H7 (cell line): ENCODE data around the gene TENM4. TPM values are rescaled to one million over a fixed set of nuclear protein-coding genes. Genes with fewer than 3 reads are reported as not detected.
"Not testable (repeated sequence)": the region's sequence is repeated elsewhere in the genome, so short reads cannot be mapped to it uniquely, and the experiment has no call there.

Experiments used
- DNase-seq: peaks from one replicate; pipeline ENCODE4 v3.0.0; 2012
- H3K27me3 ChIP-seq: 2 replicates; pipeline ENCODE4 v1.6.0; 2011; ENCODE audit warnings: mild to moderate bottlenecking, low read length; ENCODE audit not compliant: control insufficient read depth, insufficient read depth
- H3K36me3 ChIP-seq: replicated peaks from 2 replicates; pipeline ENCODE4 v1.5.1; 2011; ENCODE audit warnings: low read length; ENCODE audit not compliant: control insufficient read depth, insufficient read depth
- H3K4me3 ChIP-seq: 2 replicates; pipeline ENCODE4 v1.5.1; 2011; ENCODE audit warnings: low read depth, mild to moderate bottlenecking, control low read depth, low read length, moderate library complexity; ENCODE audit not compliant: insufficient read depth
- total RNA-seq: library from RNA; depleted of rRNA; stranded (reverse); fragments of >200 nt; shearing (Covaris generic); gene quantifications from 2 replicates; pipeline ENCODE4 v1.2.3, GENCODE V29; 2014

Gene TENM4
- total RNA-seq, 1 experiment from 2014 or later, result 29.6 TPM

GRCh38 chr11:79243422-79244210 is 197.2 kb downstream of the TENM4 start:
- no peak for DNase-seq
- H3K4me3 ChIP-seq, result no peak overlapping the region
- H3K27me3 ChIP-seq, result no peaks in the 10 kb centered on the region
- no peaks in the 10 kb centered on the region for H3K36me3 ChIP-seq

DNA sequence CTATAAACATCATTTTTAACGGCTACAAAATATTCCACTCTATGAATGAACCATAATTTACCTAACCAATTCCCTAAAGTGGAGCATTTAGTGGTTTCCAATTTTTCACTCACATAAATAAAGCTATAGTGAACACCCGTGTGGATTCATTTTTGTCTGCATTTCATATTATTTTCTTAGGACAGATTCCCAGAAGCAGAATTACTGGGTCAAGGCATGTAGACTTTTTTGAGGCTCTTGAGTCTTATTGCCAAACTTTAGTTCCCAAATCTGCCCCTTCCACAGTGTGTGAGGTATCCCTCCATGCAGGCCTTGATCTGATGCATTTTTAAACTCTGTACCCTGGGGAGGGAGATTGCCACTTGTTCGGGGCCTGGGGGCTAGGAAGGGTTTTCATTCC is 198.2 kb downstream of the TENM4 start:
- Histone ChIP-seq H3K4me3 (no peak overlapping the region), H3K36me3 (no peaks in the 10 kb centered on the region), H3K27me3 (no peaks in the 10 kb centered on the region)
- no peak for DNase-seq

- Histone ChIP-seq H3K36me3 (no peaks in the 10 kb centered on the region), H3K27me3 (no peaks in the 10 kb centered on the region), H3K4me3 (no peak overlapping the region)
- no peak for DNase-seq
Measured at GRCh38 chr11:79241852-79242241, 199.0 kb downstream of the TENM4 start.

GRCh38 chr11:79241205-79241851 is 199.5 kb downstream of the TENM4 start:
- H3K27me3 ChIP-seq, result no peaks in the 10 kb centered on the region
- H3K36me3 ChIP-seq, result no peaks in the 10 kb centered on the region
- DNase-seq, result no peak
- H3K4me3 ChIP-seq, result no peak overlapping the region

DNA sequence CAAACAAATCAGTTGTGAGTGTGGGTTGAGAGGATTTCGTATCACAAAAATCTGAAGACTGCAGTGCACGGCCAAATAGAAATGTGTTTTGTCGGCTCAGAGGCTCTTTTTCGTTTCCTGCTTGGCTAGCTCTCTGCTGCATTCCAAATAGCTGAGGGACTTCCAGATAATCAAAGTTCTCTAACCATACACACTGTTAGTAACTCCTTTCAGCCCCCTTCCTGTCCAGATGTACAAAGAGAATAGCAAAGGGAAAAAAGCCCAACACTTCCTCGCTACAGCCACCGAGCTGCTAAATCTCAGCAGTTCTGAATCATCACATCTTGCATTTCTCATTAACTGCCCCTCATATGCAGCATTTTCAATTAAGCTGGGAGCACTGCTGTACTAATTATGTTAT is 203.1 kb downstream of the TENM4 start:
- Histone ChIP-seq H3K4me3 (no peak overlapping the region), H3K36me3 (no peaks in the 10 kb centered on the region), H3K27me3 (no peaks in the 10 kb centered on the region)
- no peak for DNase-seq

- no peak for DNase-seq
- no peaks in the 10 kb centered on the region for H3K36me3 ChIP-seq
Measured at GRCh38 chr11:79237091-79237490, 203.7 kb downstream of the TENM4 start.

GRCh38 chr11:79236541-79236971 is 204.3 kb downstream of the TENM4 start:
- no peak for DNase-seq
- Histone ChIP-seq H3K36me3 (no peaks in the 10 kb centered on the region), H3K27me3 (no peaks in the 10 kb centered on the region), H3K4me3 (no peak overlapping the region)

More at GRCh38 chr11:79237091-79237490, 203.7 kb downstream of the TENM4 start:
- Histone ChIP-seq H3K4me3 (no peak overlapping the region), H3K27me3 (no peaks in the 10 kb centered on the region)

DNA sequence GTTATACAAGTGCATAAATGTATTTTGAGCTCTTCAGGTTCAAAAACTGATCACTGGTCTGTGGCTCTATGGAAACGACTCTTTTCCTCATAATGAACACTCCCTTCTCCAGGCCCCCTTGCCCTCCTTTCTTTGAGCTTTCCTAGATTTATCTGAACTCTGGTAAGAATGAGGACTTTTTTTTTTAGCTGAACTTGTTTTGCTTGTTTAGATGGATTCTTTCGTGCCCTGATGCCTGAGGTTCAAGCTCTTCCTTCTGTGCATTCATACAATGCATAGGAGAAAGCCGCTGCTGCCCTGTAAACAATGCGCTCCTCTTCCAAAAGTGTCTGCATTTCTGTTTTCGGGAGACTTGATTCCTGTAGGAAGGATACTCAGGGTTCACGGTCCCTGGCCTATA is 205.1 kb downstream of the TENM4 start:
- DNase-seq, result no peak
- Histone ChIP-seq H3K36me3 (no peaks in the 10 kb centered on the region), H3K27me3 (no peaks in the 10 kb centered on the region), H3K4me3 (no peak overlapping the region)

DNA sequence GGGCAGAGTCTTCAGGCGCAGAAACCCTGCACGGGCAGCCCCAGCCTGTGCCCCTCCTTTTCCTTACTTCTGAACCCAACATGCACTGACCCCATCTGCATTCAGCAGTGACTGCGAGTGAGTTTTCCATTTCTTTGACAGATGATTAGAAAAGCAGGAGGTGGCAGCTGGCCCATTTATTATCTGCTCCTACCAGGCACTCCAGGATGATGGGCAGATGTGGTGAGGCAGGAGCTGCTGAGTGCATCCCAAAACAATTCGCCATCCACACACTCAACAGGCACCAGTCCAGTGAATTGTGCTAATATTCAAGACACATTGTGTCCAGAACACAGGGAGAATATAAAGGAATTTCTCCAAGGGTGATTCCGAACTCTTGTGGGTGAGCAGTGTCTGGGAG is 208.5 kb downstream of the TENM4 start:
- Histone ChIP-seq H3K27me3 (no peaks in the 10 kb centered on the region), H3K4me3 (no peak overlapping the region), H3K36me3 (no peaks in the 10 kb centered on the region)
- no peak for DNase-seq

GRCh38 chr11:79229047-79229446 is 211.8 kb downstream of the TENM4 start:
- no peak overlapping the region for H3K4me3 ChIP-seq
- H3K27me3 ChIP-seq, result no peaks in the 10 kb centered on the region
- DNase-seq, result no peak
- no peaks in the 10 kb centered on the region for H3K36me3 ChIP-seq

DNA sequence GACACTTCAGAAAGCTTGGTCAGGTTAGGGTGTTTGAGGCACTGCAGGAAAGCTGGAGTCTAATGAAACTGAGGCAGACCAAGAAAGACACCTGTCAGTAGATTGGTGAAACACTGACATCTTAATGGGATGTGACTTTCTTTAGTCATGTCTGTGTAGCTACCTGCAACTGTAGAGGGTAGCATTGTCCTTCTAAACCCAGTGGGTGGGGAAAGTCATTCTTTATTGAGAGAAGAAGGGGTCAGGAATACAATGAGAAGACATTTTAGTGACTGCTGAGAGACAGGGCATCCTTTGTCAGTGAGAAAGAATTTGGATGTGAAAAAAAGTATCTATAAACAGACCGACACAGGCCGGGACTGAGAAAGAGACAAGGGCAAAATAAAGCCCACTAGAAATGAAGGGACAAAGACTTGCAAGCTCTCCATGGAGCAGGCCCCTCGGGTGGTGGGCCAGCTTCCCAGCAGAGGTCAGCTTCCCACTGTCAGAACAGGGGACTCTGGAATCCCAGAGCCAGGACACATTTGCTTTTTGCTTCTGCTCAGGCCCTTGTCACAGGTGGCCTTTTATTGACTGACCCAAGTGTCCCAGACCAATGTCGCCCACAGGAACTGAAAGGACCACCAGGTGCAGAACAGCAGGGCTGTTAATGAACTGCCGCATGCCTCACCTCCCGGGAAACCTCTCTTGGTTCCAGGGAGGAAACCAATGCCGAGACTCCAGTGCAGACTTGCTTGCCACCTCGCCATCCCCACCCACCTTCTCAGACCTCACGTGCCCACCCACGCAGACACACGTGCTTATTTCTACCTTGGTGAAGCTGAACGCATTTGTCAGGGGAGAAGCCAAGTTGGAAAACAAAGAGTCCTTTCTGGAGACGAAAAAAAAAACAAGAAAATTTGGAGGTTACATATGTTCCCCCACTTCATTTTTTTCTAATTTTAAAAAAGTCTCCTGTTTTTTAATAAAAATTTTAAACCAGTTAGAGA is 212.8 kb downstream of the TENM4 start:
- DNase-seq, result no peak
- H3K36me3 ChIP-seq, result no peaks in the 10 kb centered on the region
- H3K4me3 ChIP-seq, result no peak overlapping the region
- H3K27me3 ChIP-seq, result no peaks in the 10 kb centered on the region

- Histone ChIP-seq H3K27me3 (no peaks in the 10 kb centered on the region), H3K4me3 (no peak overlapping the region), H3K36me3 (no peaks in the 10 kb centered on the region)
- DNase-seq, result no peak
Measured at GRCh38 chr11:79227308-79227707, 213.5 kb downstream of the TENM4 start.

- H3K4me3 ChIP-seq, result no peak overlapping the region
- DNase-seq, result no peak
Measured at GRCh38 chr11:79226126-79226525, 214.7 kb downstream of the TENM4 start.

GRCh38 chr11:79222163-79222562 is 218.7 kb downstream of the TENM4 start:
- H3K4me3 ChIP-seq, H3K36me3 ChIP-seq, H3K27me3 ChIP-seq, DNase-seq: not testable (repeated sequence)

More at GRCh38 chr11:79226126-79226525, 214.7 kb downstream of the TENM4 start:
- Histone ChIP-seq H3K36me3 (no peaks in the 10 kb centered on the region), H3K27me3 (no peaks in the 10 kb centered on the region)
